Panc1 (cell line): Measurements from ENCODE around the gene KIF15. TPM values are rescaled to one million over a fixed set of nuclear protein-coding genes. Genes with fewer than 3 reads are reported as not detected.

Source experiments
- ATAC-seq: fragments of 200-7000 bp; cut with Tn5 transposase; 2 replicates; pipeline ENCODE4 v1.9.1; 2020; ENCODE audit warnings: mild to moderate bottlenecking, moderate library complexity
- BruUV-seq: library from RNA; stranded (reverse); fragments of 400-500 nt; replicated peaks from 2 replicates; lab custom pipeline; 2021; lab: Mats Ljungman, UMichigan
- CTCF ChIA-PET: fragments of 300-600 bp; sonication (Branson Sonifier 250); formaldehyde crosslinking; loops from one replicate; lab custom pipeline; 2022; ENCODE audit warnings: antibody characterized with exemption; lab: Charles Lee
- POLR2A ChIA-PET: fragments of 300-600 bp; sonication (Branson Sonifier 250); formaldehyde crosslinking; loops from one replicate; lab custom pipeline; 2022; ENCODE audit warnings: antibody characterized with exemption; lab: Charles Lee
- DNase-seq: peaks from one replicate; pipeline ENCODE4 v3.0.0-alpha.2; 2010; ENCODE audit warnings: low read depth, low spot score
- H3K27ac ChIP-seq: 2 replicates; pipeline ENCODE4 v1.5.1; 2011; ENCODE audit warnings: mild to moderate bottlenecking, low read length, inconsistent platforms
- H3K27me3 ChIP-seq: fragments of 200-500 bp; sonication (Bioruptor generic); 2 replicates; pipeline ENCODE4 v1.6.0; 2014; ENCODE audit warnings: low read length, inconsistent platforms; ENCODE audit not compliant: control insufficient read depth, insufficient read depth
- H3K36me3 ChIP-seq: fragments of 200-500 bp; sonication (Bioruptor generic); 2 replicates; pipeline ENCODE4 v1.5.1; 2014; ENCODE audit warnings: inconsistent platforms, mild to moderate bottlenecking, low read length, moderate library complexity; ENCODE audit not compliant: control insufficient read depth, insufficient read depth
- H3K4me1 ChIP-seq: 2 replicates; pipeline ENCODE4 v1.5.1; 2011; ENCODE audit warnings: inconsistent platforms, mild to moderate bottlenecking, low read length, moderate library complexity; ENCODE audit not compliant: control insufficient read depth, insufficient read depth
- H3K4me3 ChIP-seq, 2 experiments: 2 replicates each; pipeline ENCODE4 v1.5.1; 2011 to 2012; ENCODE audit warnings: low read depth in 2 of 2, low read length in 2 of 2, mild to moderate bottlenecking in 2 of 2, inconsistent platforms in 1 of 2, moderate library complexity in 1 of 2
- H3K9me3 ChIP-seq: fragments of 200-500 bp; sonication (Bioruptor generic); 2 replicates; pipeline ENCODE4 v1.5.1; 2014; ENCODE audit warnings: low read depth, mild to moderate bottlenecking, inconsistent platforms, low read length, moderate library complexity; ENCODE audit not compliant: control insufficient read depth, insufficient read depth
- CTCF ChIP-seq: fragments of 450-650 bp; IDR thresholded peaks from 2 replicates; pipeline ENCODE4 v1.5.1; 2017; ENCODE audit warnings: mild to moderate bottlenecking
- POLR2AphosphoS5 ChIP-seq: IDR thresholded peaks from 2 replicates; pipeline ENCODE4 v1.6.1; 2012; ENCODE audit warnings: mild to moderate bottlenecking, low read depth, low read length, moderate library complexity
- REST ChIP-seq, 2 experiments: IDR thresholded peaks; 2 replicates each; pipeline ENCODE4 v1.6.1; 2011 to 2012; ENCODE audit warnings: low read depth in 2 of 2, control low read depth in 1 of 2, low read length in 1 of 2, mild to moderate bottlenecking in 1 of 2, moderate library complexity in 1 of 2; ENCODE audit not compliant: insufficient read depth in 1 of 2
- SIN3A ChIP-seq: IDR thresholded peaks from 2 replicates; pipeline ENCODE4 v1.6.1; 2012; ENCODE audit warnings: low read depth, mild to moderate bottlenecking, low read length, moderate library complexity, borderline replicate concordance; ENCODE audit not compliant: insufficient read depth
- TCF7L2 ChIP-seq: IDR thresholded peaks from 2 replicates; pipeline ENCODE4 v1.6.1; 2011; ENCODE audit warnings: mild to moderate bottlenecking, low read depth, low read length, inconsistent platforms
- in situ Hi-C: cut with HindIII; loops from 2 replicates; pipeline ENCODE4 v1.10.0; 2016; ENCODE audit warnings: low sequenced_read_pairs, low pct_unique_long_range_greater_than_20kb
- intact Hi-C: fragments of 100-400 bp; cut with micrococcal nuclease; formaldehyde crosslinking; loops from one replicate; pipeline ENCODE4 v1.10.0; 2022; ENCODE audit not compliant: unreplicated experiment
- total RNA-seq: library from RNA; stranded (reverse); gene quantifications from one replicate; pipeline ENCODE4 v1.2.1, GENCODE V29; 2021; ENCODE audit not compliant: unreplicated experiment

KIF15 gene
- total RNA-seq, 1 experiment from 2014 or later: 12.2 TPM

GRCh38 chr3:44782891-44783290 lies 21.3 kb downstream of the KIF15 start:
- DNase-seq (no peak), ATAC-seq (no peak)
- in situ Hi-C loops: no loop called here
- no peak overlapping the region for H3K27ac ChIP-seq
- H3K36me3 ChIP-seq: no peaks in the 10 kb centered on the region; the same call in 1 of the 2 replicates
- intact Hi-C loops: no loop called here
- no peaks in the 10 kb centered on the region for H3K9me3 ChIP-seq
- no peaks in the 10 kb centered on the region for H3K27me3 ChIP-seq
- TF ChIP-seq REST (IDR thresholded peaks at IDR 0.05; ENCODE audit: insufficient read depth in 1 of 2, low read depth in 2 of 2, low read length in 1 of 2): no peak
- no peak for TF ChIP-seq SIN3A
- TF ChIP-seq TCF7L2: no peak
- TF ChIP-seq CTCF: no peak
- TF ChIP-seq POLR2AphosphoS5: no peak
- no TSS peak for BruUV-seq
- ChIA-PET CTCF (no interaction called here), POLR2A (no interaction called here)
- no peak overlapping the region for H3K4me3 ChIP-seq
- H3K4me1 ChIP-seq: no peaks in the 10 kb centered on the region

- no peaks in the 10 kb centered on the region for H3K4me1 ChIP-seq
- ChIA-PET POLR2A (no interaction called here), CTCF (no interaction called here)
- H3K27ac ChIP-seq: no peak overlapping the region
- in situ Hi-C loops (no loop called here), intact Hi-C loops (no loop called here)
- TF ChIP-seq POLR2AphosphoS5 (no peak), TCF7L2 (no peak)
- DNase-seq (no peak), ATAC-seq (no peak)
- no TSS peak for BruUV-seq
- peaks cover 7% of the 10 kb centered on the region; the same call in 1 of the 2 replicates for H3K36me3 ChIP-seq
- H3K9me3 ChIP-seq: no peaks in the 10 kb centered on the region
- H3K27me3 ChIP-seq: no peaks in the 10 kb centered on the region
- no peak overlapping the region for H3K4me3 ChIP-seq
Measured at GRCh38 chr3:44795197-44795596, 33.6 kb downstream of the KIF15 start.

- in situ Hi-C loops (no loop called here), intact Hi-C loops (no loop called here)
- DNase-seq: no peak
- no peaks in the 10 kb centered on the region for H3K4me1 ChIP-seq
- TF ChIP-seq POLR2AphosphoS5 (no peak), CTCF (no peak), TCF7L2 (no peak), REST (IDR thresholded peaks at IDR 0.05; ENCODE audit: insufficient read depth in 1 of 2, low read depth in 2 of 2, low read length in 1 of 2) (no peak), SIN3A (no peak)
- no peaks in the 10 kb centered on the region for H3K27me3 ChIP-seq
- no peak for ATAC-seq
- ChIA-PET CTCF (no interaction called here), POLR2A (no interaction called here)
- BruUV-seq: no TSS peak
- H3K4me3 ChIP-seq: no peak overlapping the region
- H3K27ac ChIP-seq: no peak overlapping the region
- H3K9me3 ChIP-seq: no peaks in the 10 kb centered on the region
- H3K36me3 ChIP-seq: peaks cover 3% of the 10 kb centered on the region; the same call in 1 of the 2 replicates
Measured at GRCh38 chr3:44802011-44802410, 40.4 kb downstream of the KIF15 start.
